PC-3 (cell line): ENCODE results near the gene FKBP15. TPM values are rescaled to one million over a fixed set of nuclear protein-coding genes. Genes with fewer than 3 reads are reported as not detected.
"Not testable (repeated sequence)": the region's sequence is repeated elsewhere in the genome, so short reads cannot be mapped to it uniquely, and the experiment has no call there.

Experiments
- ATAC-seq: fragments of 200-7000 bp; cut with Tn5 transposase; 2 replicates; pipeline ENCODE4 v1.9.1; 2020; ENCODE audit warnings: mild to moderate bottlenecking, moderate library complexity
- BruUV-seq: library from RNA; stranded (reverse); fragments of 400-500 nt; replicated peaks from 2 replicates; lab custom pipeline; 2021; lab: Mats Ljungman, UMichigan
- CTCF ChIA-PET: fragments of 300-600 bp; sonication (Branson Sonifier 250); formaldehyde crosslinking; loops from one replicate; lab custom pipeline; 2022; ENCODE audit warnings: antibody characterized with exemption; lab: Charles Lee
- POLR2A ChIA-PET: fragments of 300-600 bp; sonication (Branson Sonifier 250); formaldehyde crosslinking; loops from one replicate; lab custom pipeline; 2022; ENCODE audit warnings: antibody characterized with exemption; ENCODE audit not compliant: unreplicated experiment; lab: Charles Lee
- DNase-seq: peaks from one replicate; pipeline ENCODE4 v3.0.0-alpha.2; 2015
- H2AFZ ChIP-seq: fragments of 300-600 bp; sonication (generic); 2 replicates; pipeline ENCODE4 v1.6.0; 2016; ENCODE audit warnings: antibody characterized with exemption, low read length
- H3F3A ChIP-seq: fragments of 300-600 bp; sonication (generic); one replicate; pipeline ENCODE4 v1.6.0; 2017; ENCODE audit warnings: antibody characterized with exemption, low read length, control low read depth, mild to moderate bottlenecking; ENCODE audit not compliant: unreplicated experiment
- H3K27ac ChIP-seq: fragments of 300-600 bp; sonication (generic); 2 replicates; pipeline ENCODE4 v1.5.1; 2016; ENCODE audit warnings: mild to moderate bottlenecking, low read length
- H3K27me3 ChIP-seq: fragments of 300-600 bp; sonication (generic); 2 replicates; pipeline ENCODE4 v1.6.1; 2016; ENCODE audit warnings: low read length, mixed read lengths
- H3K36me3 ChIP-seq: fragments of 300-600 bp; sonication (generic); 2 replicates; pipeline ENCODE4 v1.6.1; 2016; ENCODE audit warnings: low read depth, mixed run types, low read length, mixed read lengths
- H3K4me1 ChIP-seq: fragments of 300-600 bp; sonication (generic); 2 replicates; pipeline ENCODE4 v1.5.1; 2016; ENCODE audit warnings: low read length; ENCODE audit not compliant: insufficient read depth
- H3K4me2 ChIP-seq: fragments of 300-600 bp; sonication (generic); 2 replicates; pipeline ENCODE4 v1.6.0; 2016; ENCODE audit warnings: low read length
- H3K4me3 ChIP-seq: fragments of 300-600 bp; sonication (generic); 2 replicates; pipeline ENCODE4 v1.5.1; 2016; ENCODE audit warnings: mild to moderate bottlenecking, low read length, mixed read lengths
- H3K79me2 ChIP-seq: fragments of 300-600 bp; sonication (generic); 2 replicates; pipeline ENCODE4 v1.6.1; 2017; ENCODE audit warnings: low read length, mixed read lengths
- H3K9ac ChIP-seq: fragments of 300-600 bp; sonication (generic); 2 replicates; pipeline ENCODE4 v1.6.0; 2016; ENCODE audit warnings: mild to moderate bottlenecking, low read length
- H3K9me2 ChIP-seq: fragments of 300-600 bp; sonication (generic); replicated peaks from 2 replicates; pipeline ENCODE4 v1.6.1; 2016; ENCODE audit warnings: mixed run types, low read length, mixed read lengths
- H3K9me3 ChIP-seq: fragments of 300-600 bp; sonication (generic); 2 replicates; pipeline ENCODE4 v1.6.1; 2016; ENCODE audit warnings: low read length, mixed read lengths
- H4K20me1 ChIP-seq: fragments of 300-600 bp; sonication (generic); 2 replicates; pipeline ENCODE4 v1.6.1; 2016; ENCODE audit warnings: low read length, mixed read lengths
- CTCF ChIP-seq: fragments of 300-600 bp; sonication (generic); conservative IDR thresholded peaks from 2 replicates; pipeline ENCODE4 v1.5.1; 2017; ENCODE audit warnings: antibody characterized with exemption, low read depth, mild to moderate bottlenecking, low read length
- EZH2 ChIP-seq: fragments of 300-600 bp; sonication (generic); IDR thresholded peaks from one replicate; pipeline ENCODE4 v1.6.1; 2017; ENCODE audit warnings: antibody characterized with exemption, mild to moderate bottlenecking, low read length; ENCODE audit not compliant: unreplicated experiment
- EZH2phosphoT487 ChIP-seq: fragments of 300-600 bp; sonication (generic); IDR thresholded peaks from 2 replicates; pipeline ENCODE4 v1.6.1; 2018; ENCODE audit warnings: mild to moderate bottlenecking, antibody characterized with exemption, low read length, borderline replicate concordance
- intact Hi-C: fragments of 100-400 bp; cut with micrococcal nuclease; formaldehyde crosslinking; loops from 2 replicates; pipeline ENCODE4 v1.9.0; 2023
- total RNA-seq: library from RNA; depleted of rRNA; stranded (reverse); fragments of >200 nt; gene quantifications from 2 replicates; pipeline ENCODE4 v1.2.3, GENCODE V29; 2014

Gene FKBP15
- total RNA-seq, 1 experiment from 2014 or later, result 15.0 TPM

GRCh38 chr9:113255438-113255837, 34.4 kb upstream of the FKBP15 start:
- CTCF ChIA-PET, result no interaction called here

GRCh38 chr9:113254991-113255390, 33.9 kb upstream of the FKBP15 start:
- H3K9me2 ChIP-seq, result no peaks in the 10 kb centered on the region
- no peak for DNase-seq
- H3F3A ChIP-seq, result no peaks in the 10 kb centered on the region
- TF ChIP-seq CTCF (no peak), EZH2phosphoT487 (no peak), EZH2 (no peak)
- H3K9me3 ChIP-seq, result no peaks in the 10 kb centered on the region
- ChIA-PET CTCF (no interaction called here), POLR2A (no interaction called here)
- no peaks in the 10 kb centered on the region for H3K79me2 ChIP-seq
- no peak overlapping the region for H3K27ac ChIP-seq
- H4K20me1 ChIP-seq, result no peaks in the 10 kb centered on the region
- no peak overlapping the region for H3K4me3 ChIP-seq
- no peak overlapping the region for H3K9ac ChIP-seq
- H3K27me3 ChIP-seq, result no peaks in the 10 kb centered on the region
- intact Hi-C loops, result no loop called here
- ATAC-seq, result no peak
- no peak overlapping the region for H2AFZ ChIP-seq
- BruUV-seq, result no TSS peak
- no peak overlapping the region for H3K4me2 ChIP-seq
- H3K4me1 ChIP-seq, result no peaks in the 10 kb centered on the region
- no peaks in the 10 kb centered on the region for H3K36me3 ChIP-seq

More at GRCh38 chr9:113255438-113255837, 34.4 kb upstream of the FKBP15 start:
- H3K36me3 ChIP-seq, result no peaks in the 10 kb centered on the region
- no peaks in the 10 kb centered on the region for H4K20me1 ChIP-seq
- no peak for ATAC-seq
- H3K79me2 ChIP-seq, result no peaks in the 10 kb centered on the region
- no peak overlapping the region for H2AFZ ChIP-seq
- H3K4me1 ChIP-seq, result no peaks in the 10 kb centered on the region
- no TSS peak for BruUV-seq
- no peaks in the 10 kb centered on the region for H3K9me2 ChIP-seq
- H3K27ac ChIP-seq, result no peak overlapping the region
- no peaks in the 10 kb centered on the region for H3K9me3 ChIP-seq
- no peak overlapping the region for H3K4me2 ChIP-seq
- POLR2A ChIA-PET, result no interaction called here
- H3K27me3 ChIP-seq, result no peaks in the 10 kb centered on the region
- intact Hi-C loops, result no loop called here
- DNase-seq, result no peak
- no peak overlapping the region for H3K9ac ChIP-seq
- no peak overlapping the region for H3K4me3 ChIP-seq
- H3F3A ChIP-seq, result no peaks in the 10 kb centered on the region
- TF ChIP-seq CTCF, result no peak
- TF ChIP-seq EZH2, result no peak
- no peak for TF ChIP-seq EZH2phosphoT487

- no peaks in the 10 kb centered on the region for H3K27me3 ChIP-seq
- no peaks in the 10 kb centered on the region for H3K79me2 ChIP-seq
- H3K4me2 ChIP-seq, result no peak overlapping the region
- H3K36me3 ChIP-seq, result no peaks in the 10 kb centered on the region
- no peak overlapping the region for H2AFZ ChIP-seq
- no TSS peak for BruUV-seq
- no peaks in the 10 kb centered on the region for H4K20me1 ChIP-seq
- ChIA-PET CTCF (no interaction called here), POLR2A (no interaction called here)
- no peaks in the 10 kb centered on the region for H3F3A ChIP-seq
- no peak overlapping the region for H3K9ac ChIP-seq
- no peaks in the 10 kb centered on the region for H3K4me1 ChIP-seq
- no peak for TF ChIP-seq EZH2phosphoT487
- TF ChIP-seq EZH2, result no peak
- no peak for TF ChIP-seq CTCF
- H3K4me3 ChIP-seq, result no peak overlapping the region
- no peaks in the 10 kb centered on the region for H3K9me3 ChIP-seq
- no peaks in the 10 kb centered on the region for H3K9me2 ChIP-seq
- H3K27ac ChIP-seq, result no peak overlapping the region
- intact Hi-C loops, result no loop called here
- ATAC-seq, result no peak
- DNase-seq, result no peak
These were observed 29.7 kb upstream of the FKBP15 start for GRCh38 chr9:113250807-113251206.

GRCh38 chr9:113249661-113250060, 28.6 kb upstream of the FKBP15 start:
- H3K4me2 ChIP-seq, intact Hi-C loops, H3K9ac ChIP-seq, H3K4me1 ChIP-seq, H3K79me2 ChIP-seq, H4K20me1 ChIP-seq, H3K9me2 ChIP-seq, H3K27ac ChIP-seq, BruUV-seq, H3K36me3 ChIP-seq, H3K4me3 ChIP-seq, H2AFZ ChIP-seq, DNase-seq, H3F3A ChIP-seq, ATAC-seq, H3K27me3 ChIP-seq, H3K9me3 ChIP-seq: not testable (repeated sequence)
- POLR2A ChIA-PET, result interaction anchor here (0.5 kb wide), 1 partner anchor 76 kb away, joined by 3 read pairs; no protein-coding TSS in a partner anchor
- CTCF ChIA-PET, result interaction anchor here (0.5 kb wide), 1 partner anchor 12 kb away, joined by 3 read pairs; no protein-coding TSS in a partner anchor
